Thyroid gland (tissue), 4 donors: ENCODE measurements around the gene ZKSCAN7.

Experiments
- POLR2A ChIP-seq, 2 donors: fragments of 450-650 bp; IDR thresholded peaks; one replicate each; pipeline ENCODE4 v1.6.1; 2017; ENCODE audit warnings: antibody characterized with exemption in 2 of 2, mild to moderate bottlenecking in 2 of 2, moderate library complexity in 1 of 2
- TF ChIP-seq, protein P1 (sequence below), 6 experiments: fragments of 200-600 bp in 3 of 6; fragments of 450-650 bp in 3 of 6; sonication (generic) in 3 of 6; IDR thresholded peaks; one replicate each; pipeline ENCODE4 v1.5.1; 2016 to 2019; ENCODE audit warnings: antibody characterized with exemption in 6 of 6, mild to moderate bottlenecking in 2 of 6, inconsistent platforms in 1 of 6, moderate library complexity in 1 of 6

DNA sequence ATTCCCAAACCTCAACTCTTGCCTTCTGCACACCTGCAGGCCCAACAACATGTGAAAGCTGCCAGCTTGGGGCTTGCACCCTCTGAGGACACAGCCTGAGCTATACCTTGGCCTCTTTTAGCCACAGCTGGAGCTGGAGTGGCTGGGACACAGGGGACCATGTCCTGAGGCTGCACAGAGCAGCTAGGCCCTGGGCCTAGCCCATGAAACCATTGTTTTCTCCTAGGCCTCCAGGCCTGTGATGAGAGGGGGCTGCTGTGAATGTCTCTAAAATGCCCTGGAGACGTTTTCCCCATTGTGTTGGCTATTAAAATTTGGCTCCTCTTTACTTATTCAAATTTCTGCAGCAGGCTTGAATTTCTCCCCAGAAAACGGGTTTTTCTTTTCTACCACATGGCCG lies 7.2 kb downstream of the ZKSCAN7 start:
- TF ChIP-seq, protein P1, sequence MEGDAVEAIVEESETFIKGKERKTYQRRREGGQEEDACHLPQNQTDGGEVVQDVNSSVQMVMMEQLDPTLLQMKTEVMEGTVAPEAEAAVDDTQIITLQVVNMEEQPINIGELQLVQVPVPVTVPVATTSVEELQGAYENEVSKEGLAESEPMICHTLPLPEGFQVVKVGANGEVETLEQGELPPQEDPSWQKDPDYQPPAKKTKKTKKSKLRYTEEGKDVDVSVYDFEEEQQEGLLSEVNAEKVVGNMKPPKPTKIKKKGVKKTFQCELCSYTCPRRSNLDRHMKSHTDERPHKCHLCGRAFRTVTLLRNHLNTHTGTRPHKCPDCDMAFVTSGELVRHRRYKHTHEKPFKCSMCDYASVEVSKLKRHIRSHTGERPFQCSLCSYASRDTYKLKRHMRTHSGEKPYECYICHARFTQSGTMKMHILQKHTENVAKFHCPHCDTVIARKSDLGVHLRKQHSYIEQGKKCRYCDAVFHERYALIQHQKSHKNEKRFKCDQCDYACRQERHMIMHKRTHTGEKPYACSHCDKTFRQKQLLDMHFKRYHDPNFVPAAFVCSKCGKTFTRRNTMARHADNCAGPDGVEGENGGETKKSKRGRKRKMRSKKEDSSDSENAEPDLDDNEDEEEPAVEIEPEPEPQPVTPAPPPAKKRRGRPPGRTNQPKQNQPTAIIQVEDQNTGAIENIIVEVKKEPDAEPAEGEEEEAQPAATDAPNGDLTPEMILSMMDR (IDR thresholded peaks at IDR 0.05), result no peak
- no peak for TF ChIP-seq POLR2A (IDR thresholded peaks at IDR 0.05)
